BE2C (cell line): ENCODE data around the gene CEL.

ENCODE experiments used
- DNase-seq: peaks from one replicate; pipeline ENCODE4 v3.0.0-alpha.2; 2020
- H3K27me3 ChIP-seq: fragments of 250-450 bp; sonication (Bioruptor Pico); 2 replicates; pipeline ENCODE4 v1.5.1; 2020; ENCODE audit warnings: mild to moderate bottlenecking
- H3K36me3 ChIP-seq: fragments of 250-450 bp; sonication (Bioruptor Pico); 2 replicates; pipeline ENCODE4 v1.5.1; 2020; ENCODE audit warnings: mild to moderate bottlenecking
- H3K4me1 ChIP-seq: fragments of 250-450 bp; sonication (Bioruptor Pico); 2 replicates; pipeline ENCODE4 v1.5.1; 2020
- H3K4me3 ChIP-seq: 2 replicates; pipeline ENCODE4 v1.5.1; 2011; ENCODE audit warnings: low read depth, low read length
- H3K9me3 ChIP-seq: fragments of 250-450 bp; sonication (Bioruptor Pico); 2 replicates; pipeline ENCODE4 v1.5.1; 2020
- CTCF ChIP-seq: IDR thresholded peaks from 2 replicates; pipeline ENCODE4 v1.5.1; 2012; ENCODE audit warnings: mild to moderate bottlenecking, low read depth, low read length

Gene CEL

GRCh38 chr9:133109931-133110650 lies 48.3 kb downstream of the CEL start:
- Histone ChIP-seq H3K9me3 (no peaks in the 10 kb centered on the region), H3K4me1 (peaks cover 23% of the 10 kb centered on the region), H3K36me3 (peaks cover 87% of the 10 kb centered on the region), H3K27me3 (no peaks in the 10 kb centered on the region), H3K4me3 (no peak overlapping the region)
- TF ChIP-seq CTCF = no peak
- peak; percentile 4 for DNase-seq

- TF ChIP-seq CTCF = no peak
- Histone ChIP-seq H3K4me1 (peaks cover 42% of the 10 kb centered on the region), H3K27me3 (no peaks in the 10 kb centered on the region), H3K4me3 (no peak overlapping the region), H3K9me3 (no peaks in the 10 kb centered on the region), H3K36me3 (peaks cover 85% of the 10 kb centered on the region)
- DNase-seq = peak; percentile 8
Measured at GRCh38 chr9:133111808-133112662, 50.3 kb downstream of the CEL start.

GRCh38 chr9:133112663-133113026 lies 50.9 kb downstream of the CEL start:
- no peaks in the 10 kb centered on the region for H3K27me3 ChIP-seq
- H3K4me3 ChIP-seq = no peak overlapping the region
- DNase-seq = peak; percentile 8
- TF ChIP-seq CTCF = no peak
- H3K9me3 ChIP-seq = no peaks in the 10 kb centered on the region
- H3K36me3 ChIP-seq = peaks cover 84% of the 10 kb centered on the region
- H3K4me1 ChIP-seq = peaks cover 48% of the 10 kb centered on the region

GRCh38 chr9:133113163-133113948 lies 51.6 kb downstream of the CEL start:
- H3K4me1 ChIP-seq = peaks cover 56% of the 10 kb centered on the region
- DNase-seq = peak; percentile 8

More at GRCh38 chr9:133113163-133113948, 51.6 kb downstream of the CEL start:
- no peaks in the 10 kb centered on the region for H3K27me3 ChIP-seq
- no peaks in the 10 kb centered on the region for H3K9me3 ChIP-seq
- TF ChIP-seq CTCF = no peak
- H3K36me3 ChIP-seq = peaks cover 77% of the 10 kb centered on the region
- H3K4me3 ChIP-seq = peak overlapping the region; percentile 38
